Vagina (tissue), 2 donors: ENCODE results near the gene GPR42.

Experiments
- POLR2A ChIP-seq, 2 donors: fragments of 450-650 bp; IDR thresholded peaks; one replicate each; pipeline ENCODE4 v1.6.1; 2017; ENCODE audit warnings: antibody characterized with exemption in 2 of 2, mild to moderate bottlenecking in 2 of 2, moderate library complexity in 2 of 2
- POLR2AphosphoS5 ChIP-seq, 2 donors: sonication (generic); formaldehyde crosslinking; IDR thresholded peaks; one replicate each; pipeline ENCODE4 v1.9.0; 2017; ENCODE audit warnings: antibody characterized with exemption in 2 of 2, mild to moderate bottlenecking in 2 of 2, low read depth in 1 of 2; ENCODE audit not compliant: insufficient read depth in 1 of 2
- TF ChIP-seq, protein P1 (sequence below), 3 experiments: fragments of 450-650 bp in 2 of 3; fragments of 200-600 bp in 1 of 3; sonication (generic) in 1 of 3; IDR thresholded peaks; one replicate each; pipeline ENCODE4 v1.5.1; 2017 to 2019; ENCODE audit warnings: antibody characterized with exemption in 3 of 3, mild to moderate bottlenecking in 2 of 3, moderate library complexity in 2 of 3

DNA sequence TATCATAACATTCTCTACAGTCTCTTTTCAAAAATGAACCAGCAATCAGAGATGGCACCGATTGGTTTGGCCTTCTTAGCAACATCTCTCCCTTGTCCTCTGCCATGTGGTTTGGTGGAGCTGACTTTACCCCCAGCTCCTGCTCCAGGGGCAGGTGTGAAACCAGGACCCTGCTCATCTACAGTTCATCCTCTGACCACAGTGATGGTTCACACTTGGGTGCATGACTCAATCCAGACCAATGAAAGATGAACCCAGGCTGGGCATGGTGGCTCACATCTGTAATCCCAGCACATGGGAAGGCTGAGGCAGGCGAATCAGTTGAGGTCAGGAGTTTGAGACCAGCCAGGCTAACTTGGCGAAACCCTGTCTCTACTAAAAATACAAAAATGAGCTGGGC lies 43.6 kb downstream of the GPR42 start:
- TF ChIP-seq, protein P1, sequence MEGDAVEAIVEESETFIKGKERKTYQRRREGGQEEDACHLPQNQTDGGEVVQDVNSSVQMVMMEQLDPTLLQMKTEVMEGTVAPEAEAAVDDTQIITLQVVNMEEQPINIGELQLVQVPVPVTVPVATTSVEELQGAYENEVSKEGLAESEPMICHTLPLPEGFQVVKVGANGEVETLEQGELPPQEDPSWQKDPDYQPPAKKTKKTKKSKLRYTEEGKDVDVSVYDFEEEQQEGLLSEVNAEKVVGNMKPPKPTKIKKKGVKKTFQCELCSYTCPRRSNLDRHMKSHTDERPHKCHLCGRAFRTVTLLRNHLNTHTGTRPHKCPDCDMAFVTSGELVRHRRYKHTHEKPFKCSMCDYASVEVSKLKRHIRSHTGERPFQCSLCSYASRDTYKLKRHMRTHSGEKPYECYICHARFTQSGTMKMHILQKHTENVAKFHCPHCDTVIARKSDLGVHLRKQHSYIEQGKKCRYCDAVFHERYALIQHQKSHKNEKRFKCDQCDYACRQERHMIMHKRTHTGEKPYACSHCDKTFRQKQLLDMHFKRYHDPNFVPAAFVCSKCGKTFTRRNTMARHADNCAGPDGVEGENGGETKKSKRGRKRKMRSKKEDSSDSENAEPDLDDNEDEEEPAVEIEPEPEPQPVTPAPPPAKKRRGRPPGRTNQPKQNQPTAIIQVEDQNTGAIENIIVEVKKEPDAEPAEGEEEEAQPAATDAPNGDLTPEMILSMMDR (IDR thresholded peaks at IDR 0.05), result no peak
- TF ChIP-seq POLR2AphosphoS5 (IDR thresholded peaks at IDR 0.05; ENCODE audit: insufficient read depth in 1 of 2, low read depth in 1 of 2) (no peak), POLR2A (IDR thresholded peaks at IDR 0.05) (no peak)
